ENCODE results near the gene RPS6KA5. TPM values are rescaled to one million over a fixed set of nuclear protein-coding genes. Genes with fewer than 3 reads are reported as not detected.
"Not testable (repeated sequence)": the region's sequence is repeated elsewhere in the genome, so short reads cannot be mapped to it uniquely, and the experiment has no call there.

The RPS6KA5 gene
- total RNA-seq, 1 experiment from 2014 or later = 3.8 TPM

- Histone ChIP-seq H4K5ac (ENCODE audit: insufficient read length, low read depth, low read length) (no peak overlapping the region), H3K56ac (ENCODE audit: insufficient read length, low read depth, low read length) (no peak overlapping the region), H4K20me1 (ENCODE audit: control insufficient read depth, insufficient read depth, insufficient read length) (no peaks in the 10 kb centered on the region), H3K79me2 (ENCODE audit: insufficient read depth, low read length) (no peaks in the 10 kb centered on the region), H2BK5ac (ENCODE audit: insufficient read length, low read length) (no peak overlapping the region), H3K9me3 (ENCODE audit: control insufficient read depth, low read depth, low read length) (no peaks in the 10 kb centered on the region), H2AFZ (ENCODE audit: low read length) (no peak overlapping the region), H4K8ac (replicated peaks; ENCODE audit: insufficient read length, low read depth, low read length) (no peak overlapping the region), H3K18ac (ENCODE audit: insufficient read length, low read depth, low read length) (no peak overlapping the region), H2AK5ac (ENCODE audit: insufficient read length, low read length) (no peak overlapping the region), H3K4me1 (ENCODE audit: insufficient read depth, low read length) (no peaks in the 10 kb centered on the region), H2BK20ac (ENCODE audit: low read depth, low read length, poor library complexity, severe bottlenecking) (no peak overlapping the region), H3T11ph (ENCODE audit: low read length) (no peak overlapping the region), H3K4ac (ENCODE audit: low read depth, low read length) (no peak overlapping the region), H2BK15ac (ENCODE audit: low read depth, low read length) (no peak overlapping the region; the same call in 1 of the 2 replicates), H3K27ac (ENCODE audit: insufficient read length, low read depth, low read length) (no peak overlapping the region), H3K9ac (ENCODE audit: extremely low read depth, insufficient read length, low read length) (no peak overlapping the region), H4K91ac (ENCODE audit: insufficient read length, low read depth, low read length) (no peak overlapping the region), H2BK120ac (ENCODE audit: low read depth, low read length, poor library complexity, severe bottlenecking) (no peak overlapping the region), H3K79me1 (ENCODE audit: insufficient read depth, low read depth, low read length, poor library complexity, severe bottlenecking) (no peaks in the 10 kb centered on the region), H3K4me2 (ENCODE audit: insufficient read depth, insufficient read length, low read length) (no peak overlapping the region), H3K27me3 (ENCODE audit: insufficient read depth, low read length) (no peaks in the 10 kb centered on the region; the same call in 1 of the 2 replicates), H3K23ac (ENCODE audit: insufficient read length, low read depth, low read length) (no peak overlapping the region), H3K14ac (ENCODE audit: insufficient read depth, low read length) (no peak overlapping the region), H3K23me2 (ENCODE audit: insufficient read length, low read depth, low read length, poor library complexity, severe bottlenecking) (no peaks in the 10 kb centered on the region), H2BK12ac (ENCODE audit: insufficient read length, low read depth, low read length) (no peak overlapping the region)
- H3K4me1 Mint-ChIP-seq = no peaks in the 10 kb centered on the region
- no peaks in the 10 kb centered on the region; a peak in 1 of 7 replicates for H3K36me3 Mint-ChIP-seq (ENCODE audit: insufficient read depth in 1 of 3, low read depth in 3 of 3)
- H3K9me3 Mint-ChIP-seq = no peaks in the 10 kb centered on the region; a peak in 1 of 5 replicates
- peaks cover 3% of the 10 kb centered on the region for H3K27me3 Mint-ChIP-seq (ENCODE audit: low read depth)
- no CpG with 5 or more reads among the region's 6 CpGs for WGBS (ENCODE audit: extremely low coverage, insufficient read length, low lambda C conversion rate)
- TF ChIP-seq CTCF (conservative IDR thresholded peaks at IDR 0.05) = no peak
- DNase-seq = no peak
- no peak overlapping the region for H3K27ac Mint-ChIP-seq
- no peak overlapping the region for H3K4me3 Mint-ChIP-seq
Observed at GRCh38 chr14:90842726-90843125, 217.7 kb downstream of the RPS6KA5 start.

GRCh38 chr14:90840667-90841066 is 219.8 kb downstream of the RPS6KA5 start:
- H3K4me1 Mint-ChIP-seq, DNase-seq: not testable (repeated sequence)

More at GRCh38 chr14:90840667-90841066, 219.8 kb downstream of the RPS6KA5 start:
- H3K9ac ChIP-seq (ENCODE audit: extremely low read depth, insufficient read length, low read length); H4K20me1 ChIP-seq (ENCODE audit: control insufficient read depth, insufficient read depth, insufficient read length); H3K27me3 Mint-ChIP-seq (ENCODE audit: low read depth); H3K79me1 ChIP-seq (ENCODE audit: insufficient read depth, low read depth, low read length, poor library complexity, severe bottlenecking); H3K18ac ChIP-seq (ENCODE audit: insufficient read length, low read depth, low read length); H4K91ac ChIP-seq (ENCODE audit: insufficient read length, low read depth, low read length); H3K9me3 Mint-ChIP-seq; H3K79me2 ChIP-seq (ENCODE audit: insufficient read depth, low read length); H2BK12ac ChIP-seq (ENCODE audit: insufficient read length, low read depth, low read length); H3K36me3 Mint-ChIP-seq (ENCODE audit: insufficient read depth in 1 of 3, low read depth in 3 of 3); H3K27ac Mint-ChIP-seq; H3K4me3 Mint-ChIP-seq; H3K23me2 ChIP-seq (ENCODE audit: insufficient read length, low read depth, low read length, poor library complexity, severe bottlenecking); H3K9me3 ChIP-seq (ENCODE audit: control insufficient read depth, low read depth, low read length); H2AK5ac ChIP-seq (ENCODE audit: insufficient read length, low read length); H3K14ac ChIP-seq (ENCODE audit: insufficient read depth, low read length); H2BK120ac ChIP-seq (ENCODE audit: low read depth, low read length, poor library complexity, severe bottlenecking); H3K23ac ChIP-seq (ENCODE audit: insufficient read length, low read depth, low read length); H4K8ac ChIP-seq (replicated peaks; ENCODE audit: insufficient read length, low read depth, low read length); H2BK15ac ChIP-seq (ENCODE audit: low read depth, low read length); H3K27me3 ChIP-seq (ENCODE audit: insufficient read depth, low read length); H3K4me1 ChIP-seq (ENCODE audit: insufficient read depth, low read length); H3K27ac ChIP-seq (ENCODE audit: insufficient read length, low read depth, low read length); H3K4me2 ChIP-seq (ENCODE audit: insufficient read depth, insufficient read length, low read length); H4K5ac ChIP-seq (ENCODE audit: insufficient read length, low read depth, low read length); H3T11ph ChIP-seq (ENCODE audit: low read length); H2BK5ac ChIP-seq (ENCODE audit: insufficient read length, low read length); H2AFZ ChIP-seq (ENCODE audit: low read length); H3K4ac ChIP-seq (ENCODE audit: low read depth, low read length); H3K56ac ChIP-seq (ENCODE audit: insufficient read length, low read depth, low read length); H2BK20ac ChIP-seq (ENCODE audit: low read depth, low read length, poor library complexity, severe bottlenecking): not testable (repeated sequence)
- no CpG with 5 or more reads among the region's 4 CpGs for WGBS (ENCODE audit: extremely low coverage, insufficient read length, low lambda C conversion rate)
